ENCODE measurements around the gene ALDH1B1. TPM values are rescaled to one million over a fixed set of nuclear protein-coding genes. Genes with fewer than 3 reads are reported as not detected.

Gene ALDH1B1
- polyA plus RNA-seq, 1 experiment: 47.0 TPM

GRCh38 chr9:38390442-38390841 is 2.1 kb upstream of the ALDH1B1 start:
- ChIA-PET CTCF (interaction anchor here (0.6 to 1.6 kb wide), 2 partner anchors 10 to 24 kb away, joined by 3 to 5 read pairs; no protein-coding TSS in a partner anchor), POLR2A (no interaction called here)
- no peak for DNase-seq (ENCODE audit: low read depth, low spot score)
- no peaks in the 10 kb centered on the region for H3K9me3 ChIP-seq (ENCODE audit: control insufficient read depth, insufficient read depth, low read length)
- H3K27ac ChIP-seq (ENCODE audit: low read depth, low read length): no peak overlapping the region
- H3K4me3 ChIP-seq (ENCODE audit: low read depth, low read length): no peak overlapping the region
- TF ChIP-seq, protein P1, sequence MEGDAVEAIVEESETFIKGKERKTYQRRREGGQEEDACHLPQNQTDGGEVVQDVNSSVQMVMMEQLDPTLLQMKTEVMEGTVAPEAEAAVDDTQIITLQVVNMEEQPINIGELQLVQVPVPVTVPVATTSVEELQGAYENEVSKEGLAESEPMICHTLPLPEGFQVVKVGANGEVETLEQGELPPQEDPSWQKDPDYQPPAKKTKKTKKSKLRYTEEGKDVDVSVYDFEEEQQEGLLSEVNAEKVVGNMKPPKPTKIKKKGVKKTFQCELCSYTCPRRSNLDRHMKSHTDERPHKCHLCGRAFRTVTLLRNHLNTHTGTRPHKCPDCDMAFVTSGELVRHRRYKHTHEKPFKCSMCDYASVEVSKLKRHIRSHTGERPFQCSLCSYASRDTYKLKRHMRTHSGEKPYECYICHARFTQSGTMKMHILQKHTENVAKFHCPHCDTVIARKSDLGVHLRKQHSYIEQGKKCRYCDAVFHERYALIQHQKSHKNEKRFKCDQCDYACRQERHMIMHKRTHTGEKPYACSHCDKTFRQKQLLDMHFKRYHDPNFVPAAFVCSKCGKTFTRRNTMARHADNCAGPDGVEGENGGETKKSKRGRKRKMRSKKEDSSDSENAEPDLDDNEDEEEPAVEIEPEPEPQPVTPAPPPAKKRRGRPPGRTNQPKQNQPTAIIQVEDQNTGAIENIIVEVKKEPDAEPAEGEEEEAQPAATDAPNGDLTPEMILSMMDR (IDR thresholded peaks at IDR 0.05; ENCODE audit: low read depth, low read length): no peak
- H3K27me3 ChIP-seq (ENCODE audit: control insufficient read depth, insufficient read depth, low read length): no peaks in the 10 kb centered on the region

DNA sequence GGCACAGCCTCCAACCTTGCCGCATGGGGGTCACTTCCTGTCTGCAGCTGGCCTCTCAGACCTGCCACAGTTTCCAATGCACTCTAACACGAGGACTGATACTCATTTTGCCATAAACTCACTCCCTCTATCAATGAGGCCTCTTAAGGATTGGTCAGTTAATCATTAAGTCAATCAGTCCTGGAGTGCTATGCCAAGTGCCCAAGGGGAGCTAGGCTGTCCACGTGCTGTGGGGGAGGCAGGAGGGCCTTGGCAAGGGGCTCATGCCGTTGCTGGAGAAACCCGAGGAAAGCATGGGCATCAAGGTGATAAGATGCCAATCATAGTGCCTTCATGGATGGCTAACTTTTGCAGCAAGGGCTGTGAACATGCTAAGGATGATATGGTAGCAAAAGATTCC is 1.7 kb upstream of the ALDH1B1 start:
- Histone ChIP-seq H3K9me3 (ENCODE audit: control insufficient read depth, insufficient read depth, low read length) (peaks cover 4% of the 10 kb centered on the region; the same call in 1 of the 2 replicates), H3K27ac (ENCODE audit: low read depth, low read length) (no peak overlapping the region), H3K4me3 (ENCODE audit: low read depth, low read length) (no peak overlapping the region), H3K27me3 (ENCODE audit: control insufficient read depth, insufficient read depth, low read length) (no peaks in the 10 kb centered on the region)
- TF ChIP-seq, protein P1 (IDR thresholded peaks at IDR 0.05; ENCODE audit: low read depth, low read length): no peak
- CTCF ChIA-PET: interaction anchor here (0.6 to 1.6 kb wide), 3 partner anchors 10 to 478 kb away, joined by 3 to 5 read pairs (median 3); no protein-coding TSS in a partner anchor
- DNase-seq (ENCODE audit: low read depth, low spot score): no peak
- POLR2A ChIA-PET: no interaction called here

DNA sequence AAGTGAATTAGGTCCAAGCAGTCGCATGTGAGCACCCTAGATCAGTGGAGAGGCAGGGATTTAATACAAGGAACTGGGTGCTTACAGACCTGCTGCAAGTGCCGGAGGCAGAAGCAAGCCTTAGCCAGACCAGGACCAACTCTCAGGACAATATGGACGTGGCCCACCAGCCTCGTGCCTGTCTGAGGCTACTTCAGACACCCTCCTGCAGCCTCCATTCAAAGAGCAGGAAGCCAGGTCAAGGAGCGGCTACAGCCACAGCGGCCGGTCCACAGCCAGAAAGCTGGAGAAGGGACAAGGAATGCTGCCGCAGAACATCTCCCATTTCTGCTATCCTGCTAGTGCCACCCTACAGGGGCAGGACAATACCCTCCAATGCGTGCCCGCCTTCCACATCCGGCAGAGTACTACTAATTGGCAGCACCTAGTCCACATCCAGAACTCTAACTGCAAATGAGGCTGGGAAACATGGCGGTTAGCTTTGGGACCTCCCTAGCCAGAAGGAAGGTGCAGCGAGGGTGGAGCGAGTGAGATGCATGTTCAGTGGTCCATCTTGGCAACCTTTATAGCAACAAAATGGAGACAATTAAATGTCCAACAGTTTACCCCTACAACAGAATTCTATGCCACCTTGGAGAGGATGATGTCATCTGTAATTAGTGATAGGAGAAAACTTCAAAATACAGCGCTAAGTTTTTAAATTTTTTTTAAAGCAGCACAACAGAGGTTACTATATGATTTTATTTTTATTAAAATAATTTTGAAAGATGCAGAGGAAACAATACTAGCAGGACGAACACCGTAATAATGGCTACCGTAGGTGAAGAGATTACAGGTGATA is 1.0 kb upstream of the ALDH1B1 start:
- Histone ChIP-seq H3K9me3 (ENCODE audit: control insufficient read depth, insufficient read depth, low read length) (peaks cover 4% of the 10 kb centered on the region; the same call in 1 of the 2 replicates), H3K4me3 (ENCODE audit: low read depth, low read length) (no peak overlapping the region), H3K27ac (ENCODE audit: low read depth, low read length) (no peak overlapping the region), H3K27me3 (ENCODE audit: control insufficient read depth, insufficient read depth, low read length) (no peaks in the 10 kb centered on the region)
- DNase-seq (ENCODE audit: low read depth, low spot score): no peak
- TF ChIP-seq, protein P1 (IDR thresholded peaks at IDR 0.05; ENCODE audit: low read depth, low read length): no peak
- POLR2A ChIA-PET: no interaction called here
- CTCF ChIA-PET: interaction anchor here (1.0 kb wide), 1 partner anchor 478 kb away, joined by 3 read pairs; no protein-coding TSS in a partner anchor

DNA sequence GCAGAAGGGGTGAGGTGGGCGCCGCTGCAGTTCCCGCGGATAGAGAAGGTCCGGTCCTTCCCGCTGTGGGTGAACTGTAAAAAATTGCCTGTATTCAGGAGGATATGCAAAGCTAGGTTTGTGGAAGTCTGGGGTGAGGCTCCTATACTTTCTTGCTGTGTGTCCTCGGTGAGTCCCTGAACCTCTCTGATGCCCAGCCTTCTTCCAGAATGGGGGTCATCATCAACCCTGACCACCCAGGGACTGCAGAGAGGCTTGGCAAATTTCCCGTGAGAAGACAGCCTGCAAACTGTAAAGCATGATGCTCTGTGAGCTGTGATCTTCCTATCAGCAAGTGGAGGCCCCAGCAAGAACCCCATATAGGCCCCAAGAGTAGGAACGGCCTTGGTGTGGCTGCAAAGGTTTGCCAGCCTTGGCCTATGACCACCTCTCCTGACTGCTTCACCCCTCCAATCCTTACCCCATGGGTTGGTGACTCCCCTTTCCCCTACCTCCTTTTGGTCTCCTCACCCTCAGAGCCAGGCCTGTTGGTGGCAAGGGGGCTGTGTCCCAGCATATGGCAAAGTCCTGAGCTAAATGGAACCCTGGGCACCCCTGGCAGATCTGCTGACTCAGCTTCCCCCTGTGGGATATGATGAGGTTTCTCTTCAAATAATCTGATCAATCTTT is 760 bp downstream of the ALDH1B1 start:
- Histone ChIP-seq H3K27me3 (ENCODE audit: control insufficient read depth, insufficient read depth, low read length) (no peaks in the 10 kb centered on the region), H3K4me3 (ENCODE audit: low read depth, low read length) (peak overlapping the region; percentile 90), H3K27ac (ENCODE audit: low read depth, low read length) (peak overlapping the region; percentile 65), H3K9me3 (ENCODE audit: control insufficient read depth, insufficient read depth, low read length) (peaks cover 4% of the 10 kb centered on the region; the same call in 1 of the 2 replicates)
- DNase-seq (ENCODE audit: low read depth, low spot score): no peak
- CTCF ChIA-PET: interaction anchor here (0.5 to 1.4 kb wide), 4 partner anchors 11 to 305 kb away, joined by 3 to 5 read pairs (median 4); no protein-coding TSS in a partner anchor
- POLR2A ChIA-PET: interaction anchor here (0.9 to 1.3 kb wide), 4 partner anchors 10 to 21 kb away, joined by 3 to 6 read pairs (median 4); no protein-coding TSS in a partner anchor
- TF ChIP-seq, protein P1 (IDR thresholded peaks at IDR 0.05; ENCODE audit: low read depth, low read length): no peak

Measured in AG04450 (cell line).